SK-N-SH treated with all-trans-retinoic acid at 6 μM for 48 hours (cell line): ENCODE data around the gene IFT80.

Experiments
- ISL1 ChIP-seq: fragments of 250-450 bp; sonication (Bioruptor Pico); IDR thresholded peaks from 2 replicates; pipeline ENCODE4 v2.1.2; 2022; ENCODE audit warnings: mild to moderate bottlenecking, moderate library complexity
- PPARA ChIP-seq: fragments of 250-450 bp; sonication (Bioruptor Pico); IDR thresholded peaks from 2 replicates; pipeline ENCODE4 v1.5.0; 2020; ENCODE audit warnings: mild to moderate bottlenecking, borderline replicate concordance

GRCh38 chr3:160435095-160435494, 36.1 kb upstream of the IFT80 start:
- TF ChIP-seq PPARA (no peak), ISL1 (CRISPR knock-in tag) (no peak)
